HG03025 (cell line): ENCODE data around the gene PLSCR1.
"Not testable (repeated sequence)": the region's sequence is repeated elsewhere in the genome, so short reads cannot be mapped to it uniquely, and the experiment has no call there.

ENCODE experiments used
- ATAC-seq: cut with Tn5 transposase; IDR thresholded peaks from one replicate; pipeline ENCODE4 v1.9.1; 2021; ENCODE audit warnings: mild to moderate bottlenecking, moderate library complexity; ENCODE audit not compliant: unreplicated experiment, low FRiP score

The PLSCR1 gene

DNA sequence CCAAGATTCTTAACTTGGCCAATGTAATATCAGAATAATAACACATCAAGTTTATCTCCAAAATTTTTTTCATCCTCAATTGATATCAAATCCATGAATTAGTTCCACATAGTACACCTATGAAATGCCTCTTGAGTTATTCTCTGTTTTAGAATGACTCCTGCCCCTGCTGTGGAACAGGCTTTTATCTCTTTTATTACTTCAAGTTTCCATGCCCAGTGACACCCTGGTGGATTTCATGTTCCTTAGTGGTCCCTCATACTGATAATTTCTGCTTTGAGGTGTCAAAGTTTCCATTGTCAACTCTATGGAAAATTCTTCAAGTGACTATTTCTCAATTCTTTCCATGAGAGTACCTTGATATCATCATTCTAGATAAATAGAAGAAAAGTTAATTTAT, 24.6 kb downstream of the PLSCR1 start:
- ATAC-seq = no peak

DNA sequence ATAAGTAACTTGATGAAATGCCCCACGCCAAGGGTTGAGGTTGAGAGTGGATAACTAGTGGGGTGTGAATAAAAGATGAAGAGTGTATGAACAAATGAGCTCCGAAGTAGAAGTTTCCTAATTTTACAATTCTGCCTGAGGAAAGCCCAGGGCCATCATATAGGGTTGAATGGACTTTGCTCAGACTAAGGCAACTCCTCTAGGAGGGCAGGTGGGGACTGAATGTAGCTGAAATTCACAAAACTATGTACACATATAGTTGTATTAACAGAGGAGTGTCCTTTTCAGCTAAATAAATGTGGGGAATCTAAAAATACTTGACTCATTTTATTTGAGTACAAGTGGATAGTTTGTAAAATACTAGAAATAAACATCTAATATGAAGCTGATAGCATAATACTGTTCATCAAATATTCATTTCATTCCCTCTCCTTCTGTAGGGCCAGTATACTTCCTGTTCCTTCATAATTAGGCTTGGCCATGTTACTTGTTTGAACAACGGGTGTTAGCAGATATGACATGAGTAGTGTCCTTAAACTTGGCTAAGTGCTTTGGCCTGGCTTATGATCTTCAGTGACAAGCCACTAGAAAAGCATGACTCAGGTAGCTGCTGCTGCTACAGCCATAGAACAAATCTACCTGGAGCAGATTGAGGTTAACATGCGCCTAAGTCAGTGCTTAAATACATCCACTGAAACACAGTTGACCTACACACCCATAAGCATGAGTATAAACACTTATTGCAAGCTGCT, 26.5 kb downstream of the PLSCR1 start:
- no peak for ATAC-seq

GRCh38 chr3:146513386-146514051, 30.9 kb downstream of the PLSCR1 start:
- no peak for ATAC-seq

DNA sequence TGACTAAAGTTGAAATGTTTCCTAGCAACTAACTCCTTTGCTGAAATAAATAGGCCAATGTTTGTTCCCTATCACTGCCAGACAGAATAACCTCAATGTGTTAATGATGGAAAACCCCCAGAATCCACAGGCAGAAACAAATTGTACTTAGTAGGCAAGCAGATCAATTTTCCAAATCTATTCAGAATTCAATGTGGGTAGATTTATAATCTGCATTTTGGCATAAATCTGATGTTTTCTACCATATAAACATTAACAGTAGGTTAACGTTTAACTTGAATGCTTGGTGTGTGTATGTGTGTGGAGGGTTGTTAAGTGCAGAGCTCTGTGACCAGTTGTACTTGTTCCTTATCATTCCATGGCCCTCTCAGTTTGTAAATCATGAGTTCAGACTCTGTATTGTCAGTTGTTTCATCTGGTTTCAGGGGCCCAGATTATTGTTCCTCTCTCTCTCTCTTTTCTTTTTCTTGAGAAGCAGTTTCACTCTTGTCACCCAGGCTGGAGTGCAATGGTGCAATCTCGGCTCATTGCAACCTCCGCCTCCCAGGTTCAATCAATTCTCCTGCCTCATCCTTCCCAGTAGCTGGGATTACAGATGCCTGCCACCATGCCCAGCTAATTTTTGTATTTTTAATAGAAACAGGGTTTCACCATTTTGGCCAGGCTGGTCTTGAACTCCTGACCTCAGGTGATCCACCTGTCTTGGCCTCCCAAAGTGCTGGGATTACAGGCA, 32.8 kb downstream of the PLSCR1 start:
- ATAC-seq = no peak

GRCh38 chr3:146507331-146508120, 36.9 kb downstream of the PLSCR1 start:
- no peak for ATAC-seq

- ATAC-seq = no peak
These were observed 38.9 kb downstream of the PLSCR1 start for GRCh38 chr3:146505516-146505915.

- ATAC-seq = no peak
These were observed 39.8 kb downstream of the PLSCR1 start for GRCh38 chr3:146504498-146505197.

DNA sequence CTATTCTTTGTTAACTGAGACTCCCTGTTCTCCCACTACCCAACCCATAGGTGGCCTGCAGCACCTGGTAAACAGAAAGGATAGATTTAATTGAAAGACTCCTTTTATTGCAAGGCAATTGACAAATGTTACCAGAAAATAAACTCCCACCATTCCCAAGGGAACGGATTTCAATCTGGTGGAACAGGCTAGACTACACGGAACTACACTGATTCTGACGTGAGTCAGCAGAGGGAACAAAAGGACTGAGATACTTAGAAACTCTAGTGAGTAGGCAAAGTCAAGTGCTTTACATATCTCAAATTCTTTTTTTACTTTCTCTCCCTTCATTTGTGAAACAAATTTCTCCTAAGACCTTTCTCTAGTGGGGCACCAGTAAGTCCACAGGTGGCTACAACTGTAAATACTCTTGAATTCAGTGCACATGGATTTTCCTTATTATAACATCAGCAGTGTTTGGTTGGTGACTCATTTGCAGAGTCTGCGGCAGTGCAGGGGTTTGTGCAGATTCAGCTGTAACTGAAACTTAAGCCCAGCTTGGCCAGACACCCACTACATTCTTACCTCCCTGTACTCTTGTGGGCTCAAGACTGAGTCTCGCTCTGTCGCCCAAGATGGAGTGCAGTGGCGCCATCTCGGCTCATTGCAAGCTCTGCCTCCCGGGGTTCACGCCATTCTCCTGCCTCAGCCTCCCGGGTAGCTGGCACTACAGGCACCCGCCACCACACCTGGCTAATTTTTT, 40.8 kb downstream of the PLSCR1 start:
- peak; percentile 97 for ATAC-seq

DNA sequence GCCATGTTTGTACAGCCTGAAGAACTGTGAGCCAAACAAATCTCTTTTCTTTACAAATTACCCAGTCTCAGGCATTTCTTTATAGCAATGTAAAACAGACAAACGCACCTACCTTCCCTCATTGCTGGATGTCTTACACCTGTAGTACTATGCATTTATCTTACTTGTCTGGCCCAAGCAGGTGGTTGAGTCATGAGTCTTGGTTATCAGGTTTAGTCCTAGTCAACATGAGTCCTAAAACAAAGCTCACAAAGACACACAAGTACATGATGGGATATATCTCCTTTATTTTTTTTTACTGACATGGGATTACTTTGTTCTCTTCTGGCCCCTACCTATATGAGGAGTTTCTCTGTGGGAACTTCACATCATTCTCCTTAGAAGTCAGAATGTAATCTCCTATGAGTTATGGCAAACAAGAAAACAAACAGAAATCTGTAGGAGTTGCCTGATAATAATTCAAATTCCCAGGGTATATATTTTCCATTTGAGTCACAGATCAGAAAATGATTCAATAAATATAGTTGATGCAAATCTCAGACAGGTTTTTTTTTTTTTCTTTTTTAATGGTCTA, 41.4 kb downstream of the PLSCR1 start:
- ATAC-seq = no peak

- ATAC-seq = no peak
These were observed 42.7 kb downstream of the PLSCR1 start for GRCh38 chr3:146501752-146502151.

GRCh38 chr3:146499701-146500100, 44.7 kb downstream of the PLSCR1 start:
- no peak for ATAC-seq

- ATAC-seq = no peak
These were observed 46.2 kb downstream of the PLSCR1 start for GRCh38 chr3:146498002-146498736.

- not testable (repeated sequence) for ATAC-seq
These were observed 47.1 kb downstream of the PLSCR1 start for GRCh38 chr3:146497145-146497843.

DNA sequence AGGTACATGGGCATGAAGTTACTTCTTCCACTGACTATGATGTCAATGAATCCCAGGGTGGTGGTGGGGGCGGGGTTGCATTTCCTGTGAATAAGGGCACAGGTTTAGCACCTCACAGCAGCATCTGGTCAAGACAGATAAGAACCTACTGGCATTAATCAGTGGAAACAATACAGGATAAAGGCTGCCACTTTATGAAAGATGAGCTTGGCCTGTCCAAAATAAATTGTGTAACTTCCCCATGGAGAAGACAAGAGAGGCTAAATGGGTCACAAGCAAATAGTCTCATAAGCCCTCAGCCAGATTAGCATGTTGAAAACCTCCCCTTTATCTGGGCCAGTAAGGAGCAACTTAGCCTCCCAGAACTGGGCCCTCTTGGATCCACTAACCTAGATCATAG, 47.7 kb downstream of the PLSCR1 start:
- ATAC-seq = no peak

- ATAC-seq = no peak
These were observed 48.2 kb downstream of the PLSCR1 start for GRCh38 chr3:146496251-146496650.

GRCh38 chr3:146493761-146494160, 50.6 kb downstream of the PLSCR1 start:
- no peak for ATAC-seq

GRCh38 chr3:146493221-146493620, 51.2 kb downstream of the PLSCR1 start:
- no peak for ATAC-seq

GRCh38 chr3:146491303-146491702, 53.1 kb downstream of the PLSCR1 start:
- ATAC-seq = no peak
